H1 (cell line): ENCODE data around the gene PRR5L.

Source experiments
- CEBPB ChIP-seq: IDR thresholded peaks from 2 replicates; pipeline ENCODE4 v1.6.1; 2012; ENCODE audit warnings: low read depth, low read length
- CTCF ChIP-seq, 3 experiments: IDR thresholded peaks; 1 replicate in 2 of 3; 2 replicates in 1 of 3; pipeline versions ENCODE4 v1.5.1 to v1.6.1; 2011; ENCODE audit warnings: low read length in 3 of 3, mild to moderate bottlenecking in 3 of 3, inconsistent platforms in 2 of 3, low read depth in 1 of 3, moderate library complexity in 1 of 3; ENCODE audit not compliant: insufficient read depth in 1 of 3; ENCODE audit errors: control extremely low read depth in 1 of 3
- POLR2A ChIP-seq, 2 experiments: IDR thresholded peaks; 1 replicate in 1 of 2; 2 replicates in 1 of 2; pipeline ENCODE4 v1.6.1; 2011; ENCODE audit warnings: low read depth in 2 of 2, low read length in 2 of 2, mild to moderate bottlenecking in 2 of 2; ENCODE audit errors: control extremely low read depth in 1 of 2
- SUZ12 ChIP-seq: fragments of 200-600 bp; sonication (generic); IDR thresholded peaks from 2 replicates; pipeline ENCODE4 v1.6.1; 2012; ENCODE audit warnings: mild to moderate bottlenecking, inconsistent platforms, low read length, moderate library complexity, mixed read lengths
- TAF1 ChIP-seq: IDR thresholded peaks from 2 replicates; pipeline ENCODE4 v1.6.1; 2011; ENCODE audit warnings: mild to moderate bottlenecking, low read depth, low read length
- YY1 ChIP-seq: IDR thresholded peaks from 2 replicates; pipeline ENCODE4 v1.6.1; 2011; ENCODE audit warnings: low read depth, mild to moderate bottlenecking, low read length
- ZNF274 ChIP-seq: IDR thresholded peaks from 2 replicates; pipeline ENCODE4 v1.7.0; 2012; ENCODE audit warnings: low read length, borderline replicate concordance; ENCODE audit errors: extremely low read depth

DNA sequence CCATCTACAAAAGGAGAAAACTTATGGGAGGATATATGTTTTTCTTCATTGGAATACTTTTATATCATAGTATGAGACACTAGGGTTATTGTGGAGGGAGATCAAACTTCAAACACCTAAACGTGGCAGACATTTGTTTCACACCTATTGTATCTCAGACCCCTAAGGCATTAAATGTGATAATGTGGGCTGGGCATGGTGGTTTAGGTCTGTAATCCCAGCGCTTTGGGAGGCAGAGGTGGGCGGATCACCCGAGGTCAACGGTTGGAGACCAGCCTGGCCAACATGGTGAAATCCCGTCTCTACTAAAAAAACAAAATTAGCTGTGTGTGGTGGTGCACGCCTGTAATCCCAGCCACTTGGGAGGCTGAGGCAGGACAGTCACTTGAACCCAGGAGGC is 75.5 kb downstream of the PRR5L start:
- TF ChIP-seq TAF1 (no peak), CTCF (IDR thresholded peaks at IDR 0.05; ENCODE audit: control extremely low read depth in 1 of 3, insufficient read depth in 1 of 3, low read depth in 1 of 3, low read length in 3 of 3) (no peak), CEBPB (no peak), SUZ12 (no peak), ZNF274 (no peak), POLR2A (IDR thresholded peaks at IDR 0.05; ENCODE audit: control extremely low read depth in 1 of 2, low read depth in 2 of 2, low read length in 2 of 2) (no peak), YY1 (no peak)
